Activated CD8-positive, alpha-beta T cell treated with anti-CD3 and anti-CD28 coated beads for 36 hours (primary cell): Measurements from ENCODE around the gene CLTB. TPM values are rescaled to one million over a fixed set of nuclear protein-coding genes. Genes with fewer than 3 reads are reported as not detected.

ENCODE experiments used
- ATAC-seq: fragments of 200-7000 bp; cut with Tn5 transposase; one replicate; pipeline ENCODE4 v1.10.0; 2021; ENCODE audit warnings: mild to moderate bottlenecking, moderate library complexity
- CTCF ChIA-PET: fragments of 350-600 bp; sonication (Branson Sonifier 250); formaldehyde crosslinking; loops from one replicate; lab custom pipeline; 2021; ENCODE audit warnings: antibody characterized with exemption; lab: Charles Lee
- POLR2A ChIA-PET: fragments of 350-600 bp; sonication (Branson Sonifier 250); formaldehyde crosslinking; loops from one replicate; lab custom pipeline; 2021; ENCODE audit warnings: antibody characterized with exemption; lab: Charles Lee
- DNase-seq: peaks from one replicate; pipeline ENCODE4 v3.0.0-alpha.2; 2020
- H3K27ac Mint-ChIP-seq: one replicate; pipeline ENCODE4 v1.8.0; 2021; ENCODE audit warnings: mild to moderate bottlenecking, mixed read lengths
- H3K27me3 Mint-ChIP-seq: one replicate; pipeline ENCODE4 v1.8.0; 2021; ENCODE audit warnings: mixed read lengths
- H3K36me3 Mint-ChIP-seq: one replicate; pipeline ENCODE4 v1.8.0; 2021; ENCODE audit warnings: low read depth, mixed read lengths
- H3K4me1 Mint-ChIP-seq: one replicate; pipeline ENCODE4 v1.8.0; 2021; ENCODE audit warnings: low read depth, mixed read lengths
- H3K4me3 Mint-ChIP-seq: one replicate; pipeline ENCODE4 v1.8.0; 2021; ENCODE audit warnings: mild to moderate bottlenecking, moderate library complexity, mixed read lengths
- H3K9me3 Mint-ChIP-seq: one replicate; pipeline ENCODE4 v1.8.0; 2021; ENCODE audit warnings: mixed read lengths
- intact Hi-C: fragments of 100-400 bp; cut with micrococcal nuclease; formaldehyde crosslinking; loops from one replicate; pipeline ENCODE4 v1.10.0; 2022
- total RNA-seq, 2 experiments: library from RNA; stranded (reverse); gene quantifications; one replicate each; pipeline ENCODE4 v1.2.3, GENCODE V29; 2021
- TF ChIP-seq, protein P1 (sequence below): fragments of 200-600 bp; IDR thresholded peaks from one replicate; pipeline ENCODE4 v1.8.0; 2022; ENCODE audit warnings: antibody characterized with exemption, mild to moderate bottlenecking

The CLTB gene
- total RNA-seq, 2 experiments from 2014 or later = 48.2 to 48.6 TPM

DNA sequence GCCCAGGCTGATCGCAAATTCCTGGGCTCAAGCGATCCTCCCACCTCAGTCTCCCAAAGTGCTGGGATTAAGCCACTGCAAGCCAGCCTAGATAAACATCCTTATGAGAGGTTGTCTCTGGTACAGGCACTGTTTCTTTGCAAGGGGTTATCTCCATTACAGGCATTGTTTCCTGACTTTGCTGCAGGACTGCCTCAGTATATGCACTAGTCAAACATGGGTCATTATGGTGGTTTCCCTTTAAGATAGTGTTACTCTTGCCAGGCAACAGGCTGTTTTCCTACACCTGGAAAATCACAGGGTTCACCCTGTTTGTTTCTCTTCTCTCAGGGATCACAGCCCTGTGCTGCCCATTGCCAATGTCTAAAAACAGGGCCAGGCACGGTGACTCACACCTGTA is 7.8 kb upstream of the CLTB start:
- H3K4me1 Mint-ChIP-seq = no peaks in the 10 kb centered on the region
- H3K27ac Mint-ChIP-seq = no peak overlapping the region
- no peak for ATAC-seq
- H3K4me3 Mint-ChIP-seq = no peak overlapping the region
- intact Hi-C loops = no loop called here
- DNase-seq = no peak
- H3K36me3 Mint-ChIP-seq = no peaks in the 10 kb centered on the region
- peaks cover 5% of the 10 kb centered on the region for H3K9me3 Mint-ChIP-seq
- H3K27me3 Mint-ChIP-seq = peaks cover 3% of the 10 kb centered on the region
- TF ChIP-seq, protein P1, sequence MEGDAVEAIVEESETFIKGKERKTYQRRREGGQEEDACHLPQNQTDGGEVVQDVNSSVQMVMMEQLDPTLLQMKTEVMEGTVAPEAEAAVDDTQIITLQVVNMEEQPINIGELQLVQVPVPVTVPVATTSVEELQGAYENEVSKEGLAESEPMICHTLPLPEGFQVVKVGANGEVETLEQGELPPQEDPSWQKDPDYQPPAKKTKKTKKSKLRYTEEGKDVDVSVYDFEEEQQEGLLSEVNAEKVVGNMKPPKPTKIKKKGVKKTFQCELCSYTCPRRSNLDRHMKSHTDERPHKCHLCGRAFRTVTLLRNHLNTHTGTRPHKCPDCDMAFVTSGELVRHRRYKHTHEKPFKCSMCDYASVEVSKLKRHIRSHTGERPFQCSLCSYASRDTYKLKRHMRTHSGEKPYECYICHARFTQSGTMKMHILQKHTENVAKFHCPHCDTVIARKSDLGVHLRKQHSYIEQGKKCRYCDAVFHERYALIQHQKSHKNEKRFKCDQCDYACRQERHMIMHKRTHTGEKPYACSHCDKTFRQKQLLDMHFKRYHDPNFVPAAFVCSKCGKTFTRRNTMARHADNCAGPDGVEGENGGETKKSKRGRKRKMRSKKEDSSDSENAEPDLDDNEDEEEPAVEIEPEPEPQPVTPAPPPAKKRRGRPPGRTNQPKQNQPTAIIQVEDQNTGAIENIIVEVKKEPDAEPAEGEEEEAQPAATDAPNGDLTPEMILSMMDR = no peak
- ChIA-PET POLR2A (interaction anchor here (0.6 kb wide), 1 partner anchor 96 kb away, joined by 3 read pairs; no protein-coding TSS in a partner anchor), CTCF (no interaction called here)

DNA sequence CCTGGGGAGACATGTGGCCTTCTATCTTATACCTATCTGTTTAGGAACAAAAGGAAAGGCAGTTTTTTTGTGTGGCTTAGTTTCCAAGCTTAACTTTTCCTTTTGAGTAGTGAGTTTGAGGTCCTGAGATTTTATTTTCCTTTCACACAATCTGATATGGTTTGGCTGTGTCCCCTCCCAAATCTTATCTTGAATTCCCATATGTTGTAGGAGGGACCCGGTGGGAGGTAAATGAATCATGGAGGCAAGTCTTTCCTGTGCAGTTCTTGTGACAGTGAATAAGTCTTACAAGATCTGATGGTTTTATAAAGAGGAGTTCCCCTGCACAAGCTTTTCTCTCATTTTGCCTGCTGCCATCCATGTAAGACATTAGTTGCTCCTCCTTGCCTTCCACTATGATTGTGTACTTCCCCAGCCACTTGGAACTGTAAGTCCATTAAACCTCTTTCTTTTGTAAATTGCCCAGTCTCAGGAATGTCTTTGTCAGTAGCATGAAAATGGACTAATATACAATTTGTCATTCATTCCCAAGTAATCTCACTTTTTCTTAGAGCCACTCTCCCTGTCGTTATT is 4.7 kb upstream of the CLTB start:
- POLR2A ChIA-PET = interaction anchor here (1.1 kb wide), 1 partner anchor 27 kb away, joined by 4 read pairs; no protein-coding TSS in a partner anchor
- peaks cover 8% of the 10 kb centered on the region for H3K4me1 Mint-ChIP-seq
- peaks cover 3% of the 10 kb centered on the region for H3K27me3 Mint-ChIP-seq
- CTCF ChIA-PET = interaction anchor here (1.1 to 1.6 kb wide), 4 partner anchors 9 to 152 kb away, joined by 3 to 6 read pairs (median 4); no protein-coding TSS in a partner anchor
- DNase-seq (no peak), ATAC-seq (no peak)
- intact Hi-C loops = no loop called here
- no peak overlapping the region for H3K4me3 Mint-ChIP-seq
- no peak overlapping the region for H3K27ac Mint-ChIP-seq
- H3K36me3 Mint-ChIP-seq = no peaks in the 10 kb centered on the region
- TF ChIP-seq, protein P1 = no peak
- peaks cover 5% of the 10 kb centered on the region for H3K9me3 Mint-ChIP-seq

DNA sequence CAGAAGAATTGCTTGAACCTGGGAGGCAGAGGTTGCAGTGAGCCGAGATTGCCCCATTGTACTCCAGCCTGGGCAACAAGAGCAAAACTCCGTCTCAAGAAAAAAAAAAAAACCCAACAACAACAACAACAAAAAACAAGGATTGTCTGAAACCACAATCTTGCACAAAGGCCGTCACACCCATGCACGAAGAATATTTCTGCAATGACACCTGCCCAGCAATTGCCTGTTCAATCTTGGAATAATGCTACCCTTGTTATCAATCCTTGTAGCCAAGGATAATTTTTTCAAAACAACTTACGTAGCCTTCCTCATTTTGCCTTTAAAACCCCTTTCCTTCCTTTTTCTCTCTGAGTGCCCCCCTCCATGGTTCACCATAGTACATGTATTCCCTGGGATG is 3.7 kb upstream of the CLTB start:
- Mint-ChIP-seq H3K4me3 (no peak overlapping the region), H3K4me1 (peaks cover 13% of the 10 kb centered on the region), H3K9me3 (no peaks in the 10 kb centered on the region), H3K36me3 (no peaks in the 10 kb centered on the region), H3K27ac (no peak overlapping the region), H3K27me3 (peaks cover 3% of the 10 kb centered on the region)
- no peak for DNase-seq
- intact Hi-C loops = no loop called here
- ChIA-PET POLR2A (no interaction called here), CTCF (interaction anchor here (1.6 kb wide), 2 partner anchors 27 to 77 kb away, joined by 3 read pairs; no protein-coding TSS in a partner anchor)
- ATAC-seq = no peak
- TF ChIP-seq, protein P1 = no peak

DNA sequence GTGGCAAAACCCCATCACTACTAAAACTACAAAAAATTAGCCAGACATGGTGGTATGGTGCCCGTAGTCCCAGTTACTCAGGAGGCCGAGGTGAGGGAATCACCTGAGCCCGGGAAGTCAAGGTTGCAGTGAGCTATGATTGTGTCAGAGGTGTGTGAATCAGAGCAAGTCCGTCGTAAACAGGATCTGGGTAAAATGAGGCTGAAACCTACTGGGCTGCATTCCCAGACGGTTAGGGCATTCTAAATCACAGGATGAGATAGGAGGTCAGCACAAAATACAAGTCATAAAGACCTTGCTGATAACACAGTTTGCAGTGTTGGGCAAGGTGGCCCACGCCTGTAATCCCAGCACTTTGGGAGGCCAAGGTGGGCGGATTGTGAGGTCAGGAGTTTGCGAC is 1.9 kb upstream of the CLTB start:
- Mint-ChIP-seq H3K27me3 (peaks cover 2% of the 10 kb centered on the region), H3K27ac (no peak overlapping the region), H3K36me3 (no peaks in the 10 kb centered on the region), H3K9me3 (no peaks in the 10 kb centered on the region), H3K4me3 (no peak overlapping the region), H3K4me1 (peaks cover 28% of the 10 kb centered on the region)
- ATAC-seq (no peak), DNase-seq (no peak)
- intact Hi-C loops = no loop called here
- ChIA-PET CTCF (interaction anchor here (1.0 to 2.4 kb wide), 4 partner anchors 8 to 152 kb away, joined by 4 to 12 read pairs (median 7); no protein-coding TSS in a partner anchor), POLR2A (interaction anchor here (0.9 to 1.0 kb wide), 2 partner anchors 14 to 30 kb away, joined by 3 to 4 read pairs; partner anchors contain the start of gene FAF2)
- TF ChIP-seq, protein P1 = no peak

DNA sequence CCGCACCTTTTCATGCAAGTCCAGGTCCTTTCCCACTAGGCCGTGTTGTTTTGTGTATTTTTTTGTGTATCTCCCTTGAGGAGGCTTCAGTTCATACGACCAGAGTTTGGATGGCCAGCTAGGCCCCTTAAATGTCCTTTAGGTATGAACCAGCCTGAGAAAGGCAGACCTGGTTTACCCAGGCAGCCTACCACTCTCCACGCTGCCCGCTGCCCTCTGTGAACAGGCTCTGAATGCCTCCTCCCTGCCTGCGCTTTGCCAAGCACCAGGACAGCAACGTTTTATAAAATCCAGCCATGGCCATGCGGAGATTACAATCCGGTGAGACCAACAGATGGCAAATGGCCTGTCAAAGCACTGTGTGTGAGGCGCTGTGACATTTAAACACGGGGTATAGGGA is 626 bp upstream of the CLTB start:
- ATAC-seq = no peak
- Mint-ChIP-seq H3K27ac (peak overlapping the region; percentile 32), H3K36me3 (no peaks in the 10 kb centered on the region), H3K9me3 (no peaks in the 10 kb centered on the region), H3K4me3 (peak overlapping the region; percentile 61), H3K27me3 (no peaks in the 10 kb centered on the region), H3K4me1 (peaks cover 35% of the 10 kb centered on the region)
- ChIA-PET CTCF (interaction anchor here (0.6 to 2.4 kb wide), 22 partner anchors 10 to 687 kb away, joined by 3 to 21 read pairs (median 5); partner anchors contain the start of genes FAF2, RNF44 and TSPAN17), POLR2A (interaction anchor here (0.6 to 2.3 kb wide), 3 partner anchors 15 to 118 kb away, joined by 3 to 21 read pairs (median 4); no protein-coding TSS in a partner anchor)
- no peak for DNase-seq
- intact Hi-C loops = no loop called here
- TF ChIP-seq, protein P1 = no peak
